ENCODE results near the gene FAP.

FAP gene

DNA sequence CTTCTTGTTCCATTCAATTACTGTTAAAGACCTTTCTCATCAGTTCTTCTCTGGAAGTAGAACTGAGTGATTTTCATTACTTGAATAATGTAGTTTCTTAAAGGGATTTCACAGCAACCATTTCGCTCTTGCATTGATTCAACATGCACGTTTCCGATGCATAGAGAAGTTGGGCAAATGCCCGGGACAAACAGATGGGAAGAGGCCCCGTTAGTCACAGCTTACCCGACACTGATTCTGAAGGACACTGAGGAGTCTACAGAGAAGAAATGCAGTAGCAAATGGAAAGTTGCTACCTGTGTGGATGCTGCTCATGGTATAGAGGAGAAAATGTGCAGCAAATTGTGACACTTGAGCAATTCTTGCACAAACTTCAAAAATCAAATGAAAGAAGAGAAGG is 58.9 kb downstream of the FAP start:
- TF ChIP-seq, protein P1, sequence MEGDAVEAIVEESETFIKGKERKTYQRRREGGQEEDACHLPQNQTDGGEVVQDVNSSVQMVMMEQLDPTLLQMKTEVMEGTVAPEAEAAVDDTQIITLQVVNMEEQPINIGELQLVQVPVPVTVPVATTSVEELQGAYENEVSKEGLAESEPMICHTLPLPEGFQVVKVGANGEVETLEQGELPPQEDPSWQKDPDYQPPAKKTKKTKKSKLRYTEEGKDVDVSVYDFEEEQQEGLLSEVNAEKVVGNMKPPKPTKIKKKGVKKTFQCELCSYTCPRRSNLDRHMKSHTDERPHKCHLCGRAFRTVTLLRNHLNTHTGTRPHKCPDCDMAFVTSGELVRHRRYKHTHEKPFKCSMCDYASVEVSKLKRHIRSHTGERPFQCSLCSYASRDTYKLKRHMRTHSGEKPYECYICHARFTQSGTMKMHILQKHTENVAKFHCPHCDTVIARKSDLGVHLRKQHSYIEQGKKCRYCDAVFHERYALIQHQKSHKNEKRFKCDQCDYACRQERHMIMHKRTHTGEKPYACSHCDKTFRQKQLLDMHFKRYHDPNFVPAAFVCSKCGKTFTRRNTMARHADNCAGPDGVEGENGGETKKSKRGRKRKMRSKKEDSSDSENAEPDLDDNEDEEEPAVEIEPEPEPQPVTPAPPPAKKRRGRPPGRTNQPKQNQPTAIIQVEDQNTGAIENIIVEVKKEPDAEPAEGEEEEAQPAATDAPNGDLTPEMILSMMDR (IDR thresholded peaks at IDR 0.05; ENCODE audit: insufficient read depth, low read length, missing control alignments) = no peak
- DNase-seq (ENCODE audit: low read depth, low spot score) = no peak
- ChIA-PET POLR2A (no interaction called here), CTCF (interaction anchor here (1.2 to 2.2 kb wide), 3 partner anchors 13 to 116 kb away, joined by 4 to 12 read pairs (median 4); no protein-coding TSS in a partner anchor)
- H3K4me3 ChIP-seq (ENCODE audit: low read depth, low read length) = no peak overlapping the region

DNA sequence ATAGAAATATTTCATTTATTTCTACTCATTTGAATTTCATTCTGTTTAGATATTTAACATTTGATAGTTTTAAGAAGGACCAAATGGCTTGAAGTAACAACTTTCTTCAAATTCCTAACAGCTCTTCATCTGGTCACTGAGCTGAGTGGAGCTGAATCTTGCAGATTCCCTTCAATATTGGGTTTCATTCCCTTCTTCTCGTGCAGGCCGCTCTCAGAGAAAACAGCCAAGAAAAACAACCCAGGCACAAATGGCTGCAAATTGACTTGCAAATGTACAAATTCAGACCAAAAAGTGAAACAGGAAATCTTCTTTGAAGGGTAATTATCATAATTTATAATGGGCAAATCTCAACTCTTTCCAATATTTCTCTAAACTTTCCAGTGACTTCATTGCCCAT is 60.9 kb downstream of the FAP start:
- ChIA-PET CTCF (interaction anchor here (1.2 to 18.8 kb wide), 5 partner anchors 9 to 122 kb away, joined by 3 to 161 read pairs (median 4); no protein-coding TSS in a partner anchor), POLR2A (no interaction called here)
- no peak overlapping the region for H3K4me3 ChIP-seq (ENCODE audit: low read depth, low read length)
- no peak for DNase-seq (ENCODE audit: low read depth, low spot score)
- TF ChIP-seq, protein P1 (IDR thresholded peaks at IDR 0.05; ENCODE audit: insufficient read depth, low read length, missing control alignments) = no peak

DNA sequence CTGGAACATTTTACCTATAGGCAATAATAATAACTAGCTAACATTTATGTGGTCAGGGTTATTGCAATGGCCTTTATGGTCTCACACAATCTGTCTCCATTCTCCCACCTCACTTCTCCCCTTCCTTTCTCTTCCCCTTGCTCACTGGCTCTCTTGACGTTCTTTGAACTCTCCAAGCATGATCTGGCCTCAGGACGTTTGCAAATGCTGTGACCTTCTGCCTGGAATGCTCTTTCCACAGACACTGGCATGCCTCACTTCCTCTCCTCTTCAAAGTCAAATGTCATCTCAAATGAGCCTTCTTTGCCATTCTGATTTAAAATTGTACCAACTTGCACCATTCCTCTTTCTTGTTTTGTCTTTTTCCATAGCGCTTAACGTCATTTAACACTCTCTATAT is 65.9 kb downstream of the FAP start:
- ChIA-PET POLR2A (no interaction called here), CTCF (interaction anchor here (1.5 to 18.8 kb wide), 2 partner anchors 120 to 125 kb away, joined by 4 to 161 read pairs; no protein-coding TSS in a partner anchor)
- DNase-seq (ENCODE audit: low read depth, low spot score) = no peak
- H3K4me3 ChIP-seq (ENCODE audit: low read depth, low read length) = no peak overlapping the region
- TF ChIP-seq, protein P1 (IDR thresholded peaks at IDR 0.05; ENCODE audit: insufficient read depth, low read length, missing control alignments) = no peak

DNA sequence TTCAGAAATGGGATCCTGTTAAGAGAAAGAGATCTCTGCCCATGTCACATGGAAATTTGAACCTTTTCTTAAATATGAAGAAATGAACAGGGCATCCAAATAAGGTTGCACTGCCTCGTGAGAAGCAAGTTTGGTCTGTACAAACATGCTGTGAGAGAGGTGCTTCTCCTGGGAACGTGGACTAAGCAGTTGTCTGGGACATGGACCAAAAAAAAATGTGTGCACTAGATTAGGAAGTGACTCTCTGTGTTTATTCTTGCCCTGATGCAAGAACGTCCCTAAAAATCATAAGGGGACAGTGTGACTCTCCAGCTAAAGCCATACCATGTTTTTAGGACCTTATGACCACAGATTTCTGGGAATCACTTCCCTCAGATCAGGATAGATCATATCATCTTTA is 67.5 kb downstream of the FAP start:
- no peak overlapping the region for H3K4me3 ChIP-seq (ENCODE audit: low read depth, low read length)
- ChIA-PET CTCF (interaction anchor here (1.2 to 18.8 kb wide), 5 partner anchors 12 to 127 kb away, joined by 3 to 161 read pairs (median 7); no protein-coding TSS in a partner anchor), POLR2A (no interaction called here)
- TF ChIP-seq, protein P1 (IDR thresholded peaks at IDR 0.05; ENCODE audit: insufficient read depth, low read length, missing control alignments) = no peak
- no peak for DNase-seq (ENCODE audit: low read depth, low spot score)

DNA sequence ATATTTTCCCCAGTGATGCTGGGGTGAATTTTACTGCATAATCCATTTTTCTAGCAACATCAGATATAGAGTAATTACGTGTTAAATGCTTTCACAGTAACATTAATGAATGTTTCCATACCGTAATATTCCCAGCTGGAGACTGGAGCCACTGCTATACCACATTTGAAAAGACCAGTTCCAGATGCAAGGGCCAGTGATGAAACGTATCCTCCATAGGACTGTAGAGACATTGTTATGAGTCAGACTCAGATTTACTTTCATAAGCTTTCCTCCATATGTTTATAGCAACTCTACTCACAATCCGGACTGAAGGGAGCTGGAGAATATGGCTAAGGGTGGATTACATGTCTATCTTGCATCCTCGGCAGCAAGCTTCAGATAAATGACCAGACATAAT is 68.5 kb downstream of the FAP start:
- ChIA-PET CTCF (interaction anchor here (1.0 to 18.8 kb wide), 6 partner anchors 8 to 123 kb away, joined by 3 to 161 read pairs (median 7); no protein-coding TSS in a partner anchor), POLR2A (no interaction called here)
- TF ChIP-seq, protein P1 (IDR thresholded peaks at IDR 0.05; ENCODE audit: insufficient read depth, low read length, missing control alignments) = no peak
- no peak overlapping the region for H3K4me3 ChIP-seq (ENCODE audit: low read depth, low read length)
- DNase-seq (ENCODE audit: low read depth, low spot score) = no peak

DNA sequence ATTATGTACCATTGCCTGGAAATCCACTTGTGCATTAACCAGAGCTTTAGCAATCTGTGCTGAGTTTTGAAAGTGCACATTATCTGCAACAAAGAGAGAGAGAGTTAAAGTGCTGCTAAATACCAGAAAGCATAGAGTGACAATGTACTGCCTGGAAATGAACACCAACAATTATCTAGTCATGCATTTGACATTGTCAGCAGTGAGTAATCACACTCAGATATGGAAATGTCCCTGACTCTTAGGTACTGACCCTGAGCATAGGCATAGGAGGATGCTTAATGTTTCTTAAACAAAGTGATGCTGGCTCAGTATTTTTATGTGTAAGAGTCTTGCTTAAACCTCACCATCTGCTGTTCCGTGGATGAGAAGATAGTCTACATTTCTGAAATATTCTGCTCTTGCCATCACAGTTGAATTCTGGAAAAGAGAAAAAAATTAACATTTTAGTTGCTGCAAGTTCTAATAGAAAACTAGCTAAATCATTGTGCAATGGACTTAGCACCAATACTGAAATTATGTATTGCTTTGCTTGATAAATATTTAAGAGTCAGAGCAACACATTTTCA is 70.4 kb downstream of the FAP start:
- DNase-seq (ENCODE audit: low read depth, low spot score) = no peak
- POLR2A ChIA-PET = no interaction called here
- CTCF ChIA-PET = interaction anchor here (1.0 to 18.8 kb wide), 3 partner anchors 14 to 125 kb away, joined by 3 to 161 read pairs (median 9); no protein-coding TSS in a partner anchor
- H3K4me3 ChIP-seq (ENCODE audit: low read depth, low read length) = no peak overlapping the region
- TF ChIP-seq, protein P1 (IDR thresholded peaks at IDR 0.05; ENCODE audit: insufficient read depth, low read length, missing control alignments) = no peak
